Astrocyte of the cerebellum (primary cell): Measurements from ENCODE around the gene ACER3.
"Not testable (repeated sequence)": the region's sequence is repeated elsewhere in the genome, so short reads cannot be mapped to it uniquely, and the experiment has no call there.

ENCODE experiments used
- DNase-seq: peaks from one replicate; pipeline ENCODE4 v3.0.0-alpha.2; 2011; ENCODE audit warnings: low read depth
- H3K4me3 ChIP-seq: 2 replicates; pipeline ENCODE4 v1.5.1; 2011; ENCODE audit warnings: mild to moderate bottlenecking, low read depth, low read length, moderate library complexity
- CTCF ChIP-seq: IDR thresholded peaks from 2 replicates; pipeline ENCODE4 v1.5.1; 2012; ENCODE audit warnings: low read length, low read depth, moderate library complexity, mild to moderate bottlenecking; ENCODE audit errors: missing control alignments
- in situ Hi-C: cut with HindIII; loops from 2 replicates; pipeline ENCODE4 v1.10.0; 2017; ENCODE audit warnings: low sequenced_read_pairs

The ACER3 gene

DNA sequence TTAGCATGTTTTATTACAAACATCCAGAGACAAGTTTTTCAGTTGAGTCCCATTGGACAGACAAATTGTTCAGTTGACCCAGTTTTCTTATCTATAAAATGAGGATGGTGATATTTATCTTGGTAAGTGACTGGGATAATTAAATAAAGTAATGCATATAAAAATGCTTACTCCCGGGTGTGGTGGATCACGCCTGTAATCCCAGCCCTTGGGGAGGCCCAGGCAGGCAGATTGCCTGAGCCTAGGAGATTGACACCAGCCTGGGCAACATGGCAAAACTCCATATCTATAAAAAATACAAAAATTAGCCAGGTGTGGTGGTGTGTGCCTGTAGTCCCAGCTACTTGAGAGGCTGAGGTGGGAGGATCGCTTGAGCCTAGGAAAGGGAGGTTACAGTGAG is 15.6 kb upstream of the ACER3 start:
- in situ Hi-C loops = no loop called here
- no peak for TF ChIP-seq CTCF
- H3K4me3 ChIP-seq = no peak overlapping the region
- DNase-seq = no peak

- TF ChIP-seq CTCF = no peak
- in situ Hi-C loops = no loop called here
- H3K4me3 ChIP-seq = no peak overlapping the region
- DNase-seq = no peak
These were observed 14.3 kb upstream of the ACER3 start for GRCh38 chr11:76846441-76846840.

DNA sequence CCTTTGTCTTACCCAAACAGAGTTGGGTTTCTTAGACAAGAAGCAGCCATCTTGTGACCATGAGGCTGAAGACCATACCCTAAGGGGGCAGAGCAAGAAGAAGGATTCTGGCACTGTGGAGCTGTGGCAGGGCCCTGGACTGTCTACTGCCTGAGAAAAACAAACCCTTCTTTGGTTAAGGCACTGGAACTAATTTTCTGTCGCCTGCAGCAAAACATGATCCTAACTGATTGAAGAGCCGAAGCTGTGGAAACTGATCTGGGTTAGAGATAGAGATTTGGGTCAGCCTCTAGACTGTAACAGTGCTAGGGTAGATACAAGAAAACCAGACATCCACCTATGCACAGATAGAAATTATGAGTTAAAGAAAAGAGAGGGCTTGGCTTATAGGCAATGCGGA is 11.3 kb upstream of the ACER3 start:
- TF ChIP-seq CTCF = no peak
- in situ Hi-C loops = no loop called here
- no peak for DNase-seq
- no peak overlapping the region for H3K4me3 ChIP-seq

DNA sequence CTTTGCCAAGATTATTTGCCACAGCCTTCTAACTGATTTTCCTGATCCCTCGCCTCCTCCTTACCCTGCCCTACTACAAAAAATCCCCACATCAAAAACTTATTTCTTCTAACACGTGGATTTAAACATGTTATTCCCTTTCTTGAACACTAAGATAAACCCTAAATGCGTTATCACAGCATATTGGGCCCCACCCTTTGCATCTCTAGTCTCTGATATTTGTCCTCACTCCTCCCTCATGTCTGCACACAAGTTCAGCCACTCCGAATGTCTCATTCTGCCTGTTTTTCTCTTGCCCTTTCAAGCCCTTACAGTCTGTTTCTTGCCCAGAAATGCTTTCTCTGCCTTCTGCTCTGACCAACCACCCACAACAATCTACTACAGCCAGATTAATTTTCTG is 10.6 kb upstream of the ACER3 start:
- TF ChIP-seq CTCF = no peak
- in situ Hi-C loops = no loop called here
- no peak overlapping the region for H3K4me3 ChIP-seq
- DNase-seq = no peak

DNA sequence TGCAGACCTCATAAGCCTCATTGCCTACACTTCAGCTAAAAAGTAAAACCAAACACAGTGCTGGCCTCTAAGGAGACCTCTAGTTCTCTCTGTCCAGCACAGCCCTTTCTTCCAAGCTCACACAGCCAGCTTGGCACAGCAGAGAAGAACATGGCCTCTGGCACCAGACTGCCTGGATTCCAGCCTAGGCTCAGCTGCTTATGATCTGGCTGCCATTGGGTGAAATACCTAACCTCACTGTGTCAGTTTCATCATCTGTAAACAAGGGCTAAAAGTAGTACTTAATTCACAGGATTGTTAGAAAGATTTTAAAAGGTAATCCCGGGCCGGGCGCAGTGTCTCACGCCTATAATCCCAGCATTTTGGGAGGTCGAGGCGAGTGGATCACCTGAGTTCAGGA is 9.9 kb upstream of the ACER3 start:
- in situ Hi-C loops = no loop called here
- no peak for DNase-seq
- H3K4me3 ChIP-seq = no peak overlapping the region
- TF ChIP-seq CTCF = no peak

GRCh38 chr11:76854709-76855108 is 6.0 kb upstream of the ACER3 start:
- in situ Hi-C loops = no loop called here
- no peak for DNase-seq
- TF ChIP-seq CTCF = no peak
- no peak overlapping the region for H3K4me3 ChIP-seq

GRCh38 chr11:76855670-76856069 is 5.0 kb upstream of the ACER3 start:
- H3K4me3 ChIP-seq, in situ Hi-C loops, DNase-seq: not testable (repeated sequence)
